KOPT-K1 (cell line): Measurements from ENCODE around the gene DTX3L.
A peak's percentile ranks its signal among the peaks of the same experiment; 100 is the strongest.

Experiments used
- H3K27ac ChIP-seq: fragments of 200-600 bp; sonication (generic); 2 replicates; pipeline ENCODE4 v1.5.1; 2016; ENCODE audit warnings: antibody characterized with exemption, mild to moderate bottlenecking, low read depth, low read length; ENCODE audit not compliant: poor library complexity, severe bottlenecking
- H3K36me3 ChIP-seq: fragments of 200-600 bp; sonication (generic); 2 replicates; pipeline ENCODE4 v1.5.1; 2017; ENCODE audit warnings: antibody characterized with exemption, mild to moderate bottlenecking, low read length, moderate library complexity; ENCODE audit not compliant: insufficient read depth
- H3K9me3 ChIP-seq: fragments of 200-600 bp; sonication (generic); 2 replicates; pipeline ENCODE4 v1.5.1; 2017; ENCODE audit warnings: antibody characterized with exemption, low read length, mild to moderate bottlenecking; ENCODE audit not compliant: insufficient read depth, poor library complexity, severe bottlenecking

DTX3L gene

DNA sequence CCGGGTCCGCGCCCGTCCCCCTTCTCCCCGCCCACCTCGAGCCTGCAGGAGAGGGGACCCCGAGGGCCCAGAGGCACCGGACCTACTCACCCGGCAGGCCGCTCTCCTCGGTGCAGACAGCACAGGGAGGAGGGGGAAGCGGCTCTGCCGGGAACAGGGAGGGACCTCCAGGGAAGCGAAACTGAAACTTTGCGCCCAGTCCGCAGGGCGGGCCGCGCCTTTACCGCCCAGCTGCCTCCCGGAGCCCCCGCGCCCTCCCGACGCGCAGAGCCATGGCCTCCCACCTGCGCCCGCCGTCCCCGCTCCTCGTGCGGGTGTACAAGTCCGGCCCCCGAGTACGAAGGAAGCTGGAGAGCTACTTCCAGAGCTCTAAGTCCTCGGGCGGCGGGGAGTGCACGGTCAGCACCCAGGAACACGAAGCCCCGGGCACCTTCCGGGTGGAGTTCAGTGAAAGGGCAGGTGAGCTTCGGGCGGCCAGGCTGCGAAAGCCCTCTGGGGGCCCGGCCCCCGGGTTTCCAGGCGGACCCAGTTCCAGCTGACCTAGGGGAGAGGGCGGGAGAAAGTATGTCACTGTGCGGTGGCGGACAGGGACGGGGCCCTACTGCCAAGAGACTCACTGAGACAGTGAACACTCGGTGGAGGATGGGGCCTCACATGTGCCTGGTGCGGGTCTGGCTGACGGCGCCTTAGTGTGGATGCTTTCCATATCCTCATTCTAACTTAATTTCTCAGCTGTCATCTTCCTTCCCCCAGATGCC, at the start of gene DTX3L, which contains the start of gene PARP9:
TSS of gene DTX3L (plus strand) at position 184 of the 758 bp plus-strand sequence. CDS start at position 273, 89 bp downstream.
TSS of gene PARP9 (minus strand) at position 146 of the 758 bp plus-strand sequence. CDS start 4,680 bp downstream, outside the sequence.
- Histone ChIP-seq H3K27ac (peak within 1 kb of the TSS; percentile 97), H3K9me3 (no peaks in the 10 kb centered on the region), H3K36me3 (peaks cover 44% of the 10 kb centered on the region)

- H3K36me3 ChIP-seq: no peaks in the 10 kb centered on the region
- H3K27ac ChIP-seq: peak overlapping the region; percentile 86
- H3K9me3 ChIP-seq: no peaks in the 10 kb centered on the region
Measured at GRCh38 chr3:122515020-122515468, 49.1 kb upstream of the DTX3L start.

- Histone ChIP-seq H3K36me3 (no peaks in the 10 kb centered on the region), H3K27ac (no peak overlapping the region), H3K9me3 (no peaks in the 10 kb centered on the region)
Measured at GRCh38 chr3:122515870-122516269, 48.3 kb upstream of the DTX3L start.

DNA sequence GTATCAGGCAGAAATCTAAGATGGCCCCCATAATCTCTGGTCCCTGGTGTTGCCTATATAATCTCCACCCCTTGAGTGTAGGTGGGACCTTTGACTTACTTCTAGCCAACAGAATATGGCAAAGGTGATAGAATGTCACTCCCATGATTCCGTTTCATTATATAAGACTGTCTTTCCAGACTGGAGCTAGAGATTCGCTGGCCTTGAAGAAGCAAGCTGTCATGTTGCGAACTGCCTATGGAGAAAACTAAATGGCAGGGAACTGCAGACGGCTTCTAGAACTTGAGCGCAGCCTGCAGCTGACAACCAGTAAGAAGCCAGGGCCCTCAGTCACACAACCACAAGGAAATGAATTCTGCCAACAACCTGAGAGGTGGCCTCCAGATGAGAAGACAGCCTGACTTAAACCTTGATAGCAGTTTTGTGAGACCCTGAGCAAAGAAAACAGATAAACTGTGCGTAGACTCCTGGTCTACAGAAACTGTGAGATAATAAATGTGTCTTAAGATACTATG, 47.2 kb upstream of the DTX3L start:
- Histone ChIP-seq H3K9me3 (no peaks in the 10 kb centered on the region), H3K27ac (no peak overlapping the region), H3K36me3 (no peaks in the 10 kb centered on the region)

GRCh38 chr3:122519693-122520092, 44.4 kb upstream of the DTX3L start:
- Histone ChIP-seq H3K36me3 (no peaks in the 10 kb centered on the region), H3K27ac (no peak overlapping the region), H3K9me3 (no peaks in the 10 kb centered on the region)

DNA sequence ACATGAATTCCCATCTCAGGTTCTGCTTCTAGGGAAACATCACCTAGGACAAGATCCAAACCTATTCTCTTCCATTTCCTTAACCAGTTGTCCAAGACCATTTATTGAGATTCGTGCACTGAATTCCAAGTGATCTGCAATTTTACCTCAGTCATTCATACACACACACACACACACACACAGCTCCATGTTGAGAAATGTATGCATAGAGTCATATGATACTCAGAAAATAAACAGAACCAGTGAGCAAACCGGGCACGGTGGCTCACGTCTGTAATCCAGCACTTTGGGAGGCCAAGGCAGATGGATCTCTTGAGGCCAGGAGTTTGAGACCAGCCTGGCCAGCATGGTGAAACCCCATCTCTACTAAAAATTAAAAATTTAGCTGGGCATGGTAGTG, 43.3 kb upstream of the DTX3L start:
- Histone ChIP-seq H3K27ac (no peak overlapping the region), H3K9me3 (no peaks in the 10 kb centered on the region), H3K36me3 (no peaks in the 10 kb centered on the region)

DNA sequence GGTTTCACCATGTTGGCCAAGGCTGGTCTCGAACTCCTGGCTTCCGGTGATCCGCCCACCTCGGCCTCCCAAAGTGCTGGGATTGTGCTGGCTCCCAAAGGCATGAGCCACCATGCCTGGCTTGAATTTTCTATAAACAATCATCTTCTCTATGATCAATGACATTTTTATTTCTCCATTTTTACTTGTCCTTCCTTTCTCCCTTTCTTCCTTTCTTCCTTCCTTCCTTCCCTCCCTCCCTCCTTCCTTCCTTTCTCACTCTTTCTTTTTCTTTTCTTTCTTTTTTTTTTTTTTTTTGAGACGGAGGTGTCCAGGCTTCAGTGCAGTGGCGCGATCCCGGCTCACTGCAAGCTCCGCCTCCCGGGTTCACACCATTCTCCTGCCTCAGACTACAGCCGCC, 40.8 kb upstream of the DTX3L start:
- no peaks in the 10 kb centered on the region for H3K9me3 ChIP-seq
- no peak overlapping the region for H3K27ac ChIP-seq
- peaks cover 13% of the 10 kb centered on the region; the same call in 1 of the 2 replicates for H3K36me3 ChIP-seq

DNA sequence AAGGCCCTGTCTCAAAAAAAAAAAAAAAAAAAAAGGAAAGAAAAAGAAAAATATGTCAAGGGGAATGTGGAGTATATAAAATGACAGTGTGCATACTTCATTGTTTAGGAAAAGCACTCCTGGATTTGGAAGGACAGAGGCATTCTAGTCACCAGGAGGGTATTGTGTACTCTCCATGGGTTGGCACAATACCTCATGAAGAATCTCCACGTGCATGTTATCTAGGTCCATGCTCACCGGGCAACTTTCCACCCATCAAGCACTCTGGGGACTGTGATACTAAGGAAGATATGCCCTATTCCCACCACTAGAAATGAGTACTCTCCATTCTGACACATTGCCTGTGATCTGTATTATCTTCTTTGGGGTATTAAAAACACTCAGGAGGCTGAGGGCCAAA, 34.0 kb upstream of the DTX3L start:
- Histone ChIP-seq H3K9me3 (no peaks in the 10 kb centered on the region), H3K36me3 (peaks cover 70% of the 10 kb centered on the region), H3K27ac (no peak overlapping the region)

DNA sequence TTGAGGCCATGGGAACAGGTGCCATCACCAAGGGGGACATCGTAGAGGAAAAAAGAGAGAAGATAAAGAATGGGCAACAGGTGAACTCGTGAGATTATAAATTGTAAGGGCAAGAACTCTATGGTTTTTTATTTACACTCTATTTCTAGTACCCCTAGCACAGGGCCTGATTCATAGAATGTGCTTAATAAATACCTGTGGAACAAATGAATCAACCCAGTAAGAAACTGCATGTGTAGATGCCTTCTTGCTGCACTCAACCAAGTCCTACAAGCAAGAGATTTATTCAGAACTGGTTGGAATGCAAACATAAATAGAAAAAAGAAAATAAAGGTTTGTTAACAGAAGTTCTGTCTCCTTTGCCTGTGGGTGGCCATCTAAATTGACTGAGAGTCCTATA, 30.7 kb upstream of the DTX3L start:
- Histone ChIP-seq H3K36me3 (peaks cover 88% of the 10 kb centered on the region), H3K27ac (no peak overlapping the region), H3K9me3 (no peaks in the 10 kb centered on the region)

- Histone ChIP-seq H3K9me3 (no peaks in the 10 kb centered on the region), H3K27ac (no peak overlapping the region), H3K36me3 (peaks cover 92% of the 10 kb centered on the region)
Measured at GRCh38 chr3:122533931-122534334, 30.2 kb upstream of the DTX3L start.

GRCh38 chr3:122535964-122536631, 28.0 kb upstream of the DTX3L start:
- Histone ChIP-seq H3K36me3 (peaks cover 97% of the 10 kb centered on the region), H3K27ac (no peak overlapping the region), H3K9me3 (no peaks in the 10 kb centered on the region)

GRCh38 chr3:122536632-122537001, 27.5 kb upstream of the DTX3L start:
- H3K36me3 ChIP-seq: peaks cover 98% of the 10 kb centered on the region

GRCh38 chr3:122538956-122539490, 25.1 kb upstream of the DTX3L start:
- no peaks in the 10 kb centered on the region for H3K9me3 ChIP-seq
- peaks cover 94% of the 10 kb centered on the region for H3K36me3 ChIP-seq
- H3K27ac ChIP-seq: no peak overlapping the region

More at GRCh38 chr3:122536632-122537001, 27.5 kb upstream of the DTX3L start:
- Histone ChIP-seq H3K27ac (no peak overlapping the region), H3K9me3 (no peaks in the 10 kb centered on the region)

GRCh38 chr3:122546151-122546550, 18.0 kb upstream of the DTX3L start:
- Histone ChIP-seq H3K9me3 (no peaks in the 10 kb centered on the region), H3K36me3 (peaks cover 91% of the 10 kb centered on the region), H3K27ac (no peak overlapping the region)

DNA sequence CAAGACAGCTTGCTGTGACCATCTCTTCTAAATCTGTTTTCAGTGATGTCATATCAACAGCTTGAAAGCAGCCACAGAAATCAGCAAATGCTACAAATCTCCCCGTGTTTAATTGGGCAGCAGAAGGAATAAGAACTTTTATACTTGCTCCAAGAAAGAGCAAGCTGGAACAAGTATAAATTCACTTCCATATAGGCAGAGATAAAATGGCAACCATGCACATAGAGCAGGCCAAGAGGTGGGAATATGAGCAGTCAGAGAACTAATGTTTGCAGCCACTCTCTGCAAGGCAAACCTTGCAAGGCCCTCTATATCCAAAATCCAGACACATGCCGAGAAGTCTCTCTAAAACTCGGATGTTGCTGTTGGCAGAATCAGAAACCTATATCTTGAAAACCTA, 16.1 kb upstream of the DTX3L start:
- Histone ChIP-seq H3K36me3 (peaks cover 94% of the 10 kb centered on the region), H3K27ac (no peak overlapping the region), H3K9me3 (no peaks in the 10 kb centered on the region)
